Mesothelial cell of epicardium (in vitro differentiated cells): Measurements from ENCODE around the gene YARS1. TPM values are rescaled to one million over a fixed set of nuclear protein-coding genes. Genes with fewer than 3 reads are reported as not detected.

Experiments
- DNase-seq, 2 experiments: peaks; one replicate each; pipeline ENCODE4 v3.0.0; 2021; ENCODE audit warnings: low spot score in 2 of 2; ENCODE audit not compliant: unreplicated experiment in 2 of 2
- H3K27ac Mint-ChIP-seq: 2 replicates; pipeline ENCODE4 v1.8.0; 2021; ENCODE audit warnings: mixed read lengths
- H3K27me3 Mint-ChIP-seq: 2 replicates; pipeline ENCODE4 v1.8.0; 2021; ENCODE audit warnings: low read depth, mixed read lengths
- H3K36me3 Mint-ChIP-seq: 2 replicates; pipeline ENCODE4 v1.8.0; 2021; ENCODE audit warnings: mixed read lengths
- H3K4me1 Mint-ChIP-seq: 2 replicates; pipeline ENCODE4 v1.8.0; 2021; ENCODE audit warnings: mixed read lengths
- H3K4me3 Mint-ChIP-seq: 2 replicates; pipeline ENCODE4 v1.8.0; 2021; ENCODE audit warnings: mild to moderate bottlenecking, moderate library complexity, mixed read lengths
- H3K9me3 Mint-ChIP-seq: 2 replicates; pipeline ENCODE4 v1.8.0; 2021; ENCODE audit warnings: mixed read lengths
- CTCF ChIP-seq: fragments of 200-600 bp; sonication (generic); IDR thresholded peaks from one replicate; pipeline ENCODE4 v1.5.0; 2021; ENCODE audit warnings: antibody characterized with exemption; ENCODE audit not compliant: unreplicated experiment
- total RNA-seq: library from RNA; stranded (reverse); gene quantifications from 3 replicates; pipeline ENCODE4 v1.2.1, GENCODE V29; 2021

Gene YARS1
- total RNA-seq, 1 donor from 2014 or later = 101 TPM

DNA sequence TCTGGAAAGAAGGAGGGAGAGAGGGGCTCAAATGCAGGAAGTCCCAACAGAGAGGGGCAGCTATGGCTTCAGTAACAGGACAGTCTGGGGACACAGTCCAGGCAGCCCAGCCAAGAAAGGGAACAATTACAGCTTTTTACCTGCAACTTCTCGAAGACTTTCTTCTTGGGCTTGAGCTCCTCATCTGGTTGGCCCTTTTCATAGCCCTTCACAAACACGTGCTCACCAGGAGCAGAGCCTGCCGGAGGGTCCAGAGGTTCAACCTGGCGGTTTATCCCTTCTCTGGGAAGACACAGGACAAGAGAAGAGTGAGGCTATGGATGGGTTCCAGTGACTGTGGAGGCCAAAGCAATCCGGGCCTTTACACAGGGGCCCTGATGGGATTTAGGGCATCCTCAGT is 37.9 kb downstream of the YARS1 start:
- no peak for TF ChIP-seq CTCF
- peaks cover 10% of the 10 kb centered on the region for H3K4me1 Mint-ChIP-seq
- H3K4me3 Mint-ChIP-seq = no peak overlapping the region
- H3K36me3 Mint-ChIP-seq = peaks cover 44% of the 10 kb centered on the region
- H3K27me3 Mint-ChIP-seq = no peaks in the 10 kb centered on the region
- no peak for DNase-seq
- no peaks in the 10 kb centered on the region for H3K9me3 Mint-ChIP-seq
- no peak overlapping the region for H3K27ac Mint-ChIP-seq

GRCh38 chr1:32775640-32776337 is 41.4 kb downstream of the YARS1 start:
- Mint-ChIP-seq H3K4me3 (no peak overlapping the region), H3K36me3 (peaks cover 36% of the 10 kb centered on the region)

DNA sequence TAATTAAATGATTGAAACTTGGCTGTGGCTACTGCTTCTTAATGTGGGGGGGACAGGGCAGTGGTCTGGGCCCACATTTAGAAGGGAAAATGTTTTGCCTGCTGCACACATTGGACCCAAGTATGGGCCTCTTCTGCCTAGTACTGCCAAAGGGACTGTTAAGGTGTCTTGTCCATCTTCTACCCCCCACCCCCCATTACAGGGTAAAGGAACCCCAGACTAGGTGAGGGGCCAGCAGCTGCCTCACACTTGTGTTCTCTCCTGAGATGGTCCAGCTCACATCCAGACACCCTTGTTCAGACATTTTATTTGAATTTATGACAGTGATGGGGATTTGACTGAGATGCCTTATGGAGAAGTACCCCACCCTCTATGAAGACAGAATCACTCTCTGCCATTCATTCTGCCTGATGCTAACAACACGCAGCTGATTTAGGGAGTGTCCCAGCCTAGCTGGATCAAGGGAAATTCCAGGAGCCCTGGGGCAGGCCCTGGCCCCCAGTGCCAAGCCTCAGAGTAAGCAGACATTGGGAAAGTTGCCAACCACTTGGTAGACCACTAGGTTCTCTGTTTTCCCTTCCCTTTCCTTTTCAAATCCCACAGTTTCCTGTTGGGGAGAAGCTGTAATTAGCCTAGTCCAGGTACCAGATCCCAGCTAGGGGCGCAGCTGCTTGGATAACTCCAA is 42.1 kb downstream of the YARS1 start:
- Mint-ChIP-seq H3K4me1 (peaks cover 27% of the 10 kb centered on the region), H3K9me3 (no peaks in the 10 kb centered on the region), H3K4me3 (no peak overlapping the region), H3K27me3 (no peaks in the 10 kb centered on the region), H3K27ac (peak overlapping the region; percentile 79), H3K36me3 (peaks cover 32% of the 10 kb centered on the region)
- no peak for TF ChIP-seq CTCF
- no peak for DNase-seq

More at GRCh38 chr1:32775640-32776337, 41.4 kb downstream of the YARS1 start:
- H3K27ac Mint-ChIP-seq = peak overlapping the region; percentile 79
- peaks cover 23% of the 10 kb centered on the region for H3K4me1 Mint-ChIP-seq
- no peaks in the 10 kb centered on the region for H3K27me3 Mint-ChIP-seq
- DNase-seq = no peak
- no peaks in the 10 kb centered on the region for H3K9me3 Mint-ChIP-seq
- no peak for TF ChIP-seq CTCF

GRCh38 chr1:32774464-32774808 is 42.7 kb downstream of the YARS1 start:
- Mint-ChIP-seq H3K27me3 (no peaks in the 10 kb centered on the region), H3K4me1 (peaks cover 28% of the 10 kb centered on the region), H3K36me3 (peaks cover 28% of the 10 kb centered on the region), H3K27ac (peak overlapping the region; percentile 86), H3K4me3 (no peak overlapping the region), H3K9me3 (no peaks in the 10 kb centered on the region)
- no peak for DNase-seq
- TF ChIP-seq CTCF = no peak

GRCh38 chr1:32773764-32774463 is 43.2 kb downstream of the YARS1 start:
- no peak for DNase-seq
- no peaks in the 10 kb centered on the region for H3K9me3 Mint-ChIP-seq
- no peak overlapping the region for H3K4me3 Mint-ChIP-seq
- TF ChIP-seq CTCF = no peak
- H3K4me1 Mint-ChIP-seq = peaks cover 32% of the 10 kb centered on the region
- H3K27me3 Mint-ChIP-seq = no peaks in the 10 kb centered on the region
- peaks cover 27% of the 10 kb centered on the region for H3K36me3 Mint-ChIP-seq
- H3K27ac Mint-ChIP-seq = peak overlapping the region; percentile 86
